ENCODE measurements around the gene TM9SF1. TPM values are rescaled to one million over a fixed set of nuclear protein-coding genes. Genes with fewer than 3 reads are reported as not detected.

The TM9SF1 gene
- total and polyA plus RNA-seq, 2 of the 13 experiments (the other 11 are each of a cell fraction or from before 2014, with no cell fraction given) = 83.2 to 110 TPM

GRCh38 chr14:24188251-24189058 lies 6.8 kb downstream of the TM9SF1 start, which contains the start of gene IPO4 (continued):
- TF ChIP-seq MAX (IDR thresholded peaks at IDR 0.05) = no peak
- peak; percentile 83 for TF ChIP-seq REXO4 (CRISPR knock-in tag; IDR thresholded peaks at IDR 0.05; ENCODE audit: borderline replicate concordance)
- no peak for TF ChIP-seq PHB2 (IDR thresholded peaks at IDR 0.05; ENCODE audit: partially characterized antibody)
- peak; percentile 92 for TF ChIP-seq PRDM10 (CRISPR knock-in tag; IDR thresholded peaks at IDR 0.05; ENCODE audit: low read depth)
- TF ChIP-seq, protein P1, sequence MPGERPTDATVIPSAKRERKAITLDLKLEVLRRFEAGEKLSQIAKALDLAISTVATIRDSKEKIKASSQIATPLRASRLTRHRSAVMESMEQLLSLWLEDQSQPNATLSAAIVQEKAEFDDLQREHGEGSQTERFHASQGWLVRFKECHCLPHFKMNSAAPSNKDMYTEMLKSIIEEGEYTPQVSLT (CRISPR knock-in tag; IDR thresholded peaks at IDR 0.05; ENCODE audit: borderline replicate concordance, low read depth) = no peak
- no peak; the same call in 1 of the 2 replicates for TF ChIP-seq NFE2L1 (CRISPR knock-in tag; IDR thresholded peaks at IDR 0.05; ENCODE audit: borderline replicate concordance)
- TF ChIP-seq CC2D1A (CRISPR knock-in tag; IDR thresholded peaks at IDR 0.05) = no peak
- TF ChIP-seq ZBED4 (CRISPR knock-in tag; IDR thresholded peaks at IDR 0.05; ENCODE audit: borderline replicate concordance) = peak; percentile 99
- no peak for TF ChIP-seq ZEB1 (IDR thresholded peaks at IDR 0.05; ENCODE audit: insufficient replicate concordance, low read depth)
- TF ChIP-seq ZNF333 (CRISPR knock-in tag; IDR thresholded peaks at IDR 0.05; ENCODE audit: borderline replicate concordance) = peak; percentile 99
- peak; percentile 96 for TF ChIP-seq ZFYVE20 (CRISPR knock-in tag; IDR thresholded peaks at IDR 0.05; ENCODE audit: borderline replicate concordance, low read depth)
- TF ChIP-seq ZNF816 (CRISPR knock-in tag; IDR thresholded peaks at IDR 0.05; ENCODE audit: borderline replicate concordance) = no peak
- TF ChIP-seq SIN3A (IDR thresholded peaks at IDR 0.05; ENCODE audit: borderline replicate concordance, low read depth, low read length) = peak; percentile 100
- peak; percentile 83 for TF ChIP-seq BCL6 (CRISPR knock-in tag; IDR thresholded peaks at IDR 0.05)
- peak; percentile 91; the same call in 1 of the 2 replicates for TF ChIP-seq ATAD3A (CRISPR knock-in tag; IDR thresholded peaks at IDR 0.05)
- TF ChIP-seq RAD51 (IDR thresholded peaks at IDR 0.05; ENCODE audit: borderline replicate concordance) = no peak; the same call in 1 of the 2 replicates
- no peak; the same call in none of the 2 replicates for TF ChIP-seq ZNF124 (CRISPR knock-in tag; IDR thresholded peaks at IDR 0.05)
- TF ChIP-seq SATB2 (CRISPR knock-in tag; IDR thresholded peaks at IDR 0.05) = peak; percentile 92
- TF ChIP-seq ZBTB37 (CRISPR knock-in tag; IDR thresholded peaks at IDR 0.05) = peak; percentile 83
- TF ChIP-seq ZNF121 (CRISPR knock-in tag; IDR thresholded peaks at IDR 0.05) = no peak
